Measurements from ENCODE around the gene RGSL1. TPM values are rescaled to one million over a fixed set of nuclear protein-coding genes. Genes with fewer than 3 reads are reported as not detected.

The RGSL1 gene
- total RNA-seq, 1 experiment from 2014 or later, result not detected

- no peaks in the 10 kb centered on the region for H3K4me1 ChIP-seq (ENCODE audit: insufficient read depth, low read length, poor library complexity, severe bottlenecking)
- no peak overlapping the region for H3K4me3 ChIP-seq (ENCODE audit: low read depth, low read length, poor library complexity, severe bottlenecking)
- ChIA-PET POLR2A (ENCODE audit: low non-redundant PET) (no interaction called here), CTCF (no interaction called here)
- no peak overlapping the region for H3K27ac ChIP-seq (ENCODE audit: low read depth, low read length, poor library complexity, severe bottlenecking)
- DNase-seq (ENCODE audit: low spot score), result no peak
- no peaks in the 10 kb centered on the region for H3K27me3 ChIP-seq (replicated peaks; ENCODE audit: insufficient read depth, low read depth, low read length, poor library complexity)
- no peaks in the 10 kb centered on the region for H3K9me3 ChIP-seq (ENCODE audit: low read depth, low read length, poor library complexity, severe bottlenecking)
- intact Hi-C loops (cut with micrococcal nuclease; ENCODE audit: unreplicated experiment), result no loop called here
- H3K36me3 ChIP-seq (ENCODE audit: insufficient read depth, low read length, poor library complexity, severe bottlenecking), result no peaks in the 10 kb centered on the region
- BruUV-seq (replicated peaks), result no TSS peak
- TF ChIP-seq CTCF (conservative IDR thresholded peaks at IDR 0.05; ENCODE audit: low read depth, low read length), result no peak
- TF ChIP-seq EZH2 (IDR thresholded peaks at IDR 0.05; ENCODE audit: borderline replicate concordance, low read depth, low read length, poor library complexity, severe bottlenecking), result no peak
Measured at GRCh38 chr1:182569939-182570610, 120.1 kb downstream of the RGSL1 start.

- Histone ChIP-seq H3K27me3 (replicated peaks; ENCODE audit: insufficient read depth, low read depth, low read length, poor library complexity) (no peaks in the 10 kb centered on the region), H3K36me3 (ENCODE audit: insufficient read depth, low read length, poor library complexity, severe bottlenecking) (no peaks in the 10 kb centered on the region), H3K4me3 (ENCODE audit: low read depth, low read length, poor library complexity, severe bottlenecking) (no peak overlapping the region), H3K9me3 (ENCODE audit: low read depth, low read length, poor library complexity, severe bottlenecking) (no peaks in the 10 kb centered on the region), H3K4me1 (ENCODE audit: insufficient read depth, low read length, poor library complexity, severe bottlenecking) (no peaks in the 10 kb centered on the region), H3K27ac (ENCODE audit: low read depth, low read length, poor library complexity, severe bottlenecking) (no peak overlapping the region)
- intact Hi-C loops (cut with micrococcal nuclease; ENCODE audit: unreplicated experiment), result no loop called here
- no peak for DNase-seq (ENCODE audit: low spot score)
- no TSS peak for BruUV-seq (replicated peaks)
- CTCF ChIA-PET, result no interaction called here
- POLR2A ChIA-PET (ENCODE audit: low non-redundant PET), result no interaction called here
- no peak for TF ChIP-seq EZH2 (IDR thresholded peaks at IDR 0.05; ENCODE audit: borderline replicate concordance, low read depth, low read length, poor library complexity, severe bottlenecking)
- TF ChIP-seq CTCF (conservative IDR thresholded peaks at IDR 0.05; ENCODE audit: low read depth, low read length), result no peak
Measured at GRCh38 chr1:182570611-182570970, 120.6 kb downstream of the RGSL1 start.

GRCh38 chr1:182574156-182574555, 124.2 kb downstream of the RGSL1 start:
- Histone ChIP-seq H3K9me3 (ENCODE audit: low read depth, low read length, poor library complexity, severe bottlenecking) (no peaks in the 10 kb centered on the region), H3K27ac (ENCODE audit: low read depth, low read length, poor library complexity, severe bottlenecking) (no peak overlapping the region), H3K4me3 (ENCODE audit: low read depth, low read length, poor library complexity, severe bottlenecking) (no peak overlapping the region), H3K27me3 (replicated peaks; ENCODE audit: insufficient read depth, low read depth, low read length, poor library complexity) (no peaks in the 10 kb centered on the region), H3K36me3 (ENCODE audit: insufficient read depth, low read length, poor library complexity, severe bottlenecking) (no peaks in the 10 kb centered on the region), H3K4me1 (ENCODE audit: insufficient read depth, low read length, poor library complexity, severe bottlenecking) (no peaks in the 10 kb centered on the region)
- ChIA-PET CTCF (no interaction called here), POLR2A (ENCODE audit: low non-redundant PET) (no interaction called here)
- TF ChIP-seq CTCF (conservative IDR thresholded peaks at IDR 0.05; ENCODE audit: low read depth, low read length), result no peak
- no peak for TF ChIP-seq EZH2 (IDR thresholded peaks at IDR 0.05; ENCODE audit: borderline replicate concordance, low read depth, low read length, poor library complexity, severe bottlenecking)
- intact Hi-C loops (cut with micrococcal nuclease; ENCODE audit: unreplicated experiment), result no loop called here
- no peak for DNase-seq (ENCODE audit: low spot score)
- no TSS peak for BruUV-seq (replicated peaks)
